Panc1 (cell line): Measurements from ENCODE around the gene RAP1GDS1. TPM values are rescaled to one million over a fixed set of nuclear protein-coding genes. Genes with fewer than 3 reads are reported as not detected.

Experiments used
- ATAC-seq: fragments of 200-7000 bp; cut with Tn5 transposase; 2 replicates; pipeline ENCODE4 v1.9.1; 2020; ENCODE audit warnings: mild to moderate bottlenecking, moderate library complexity
- BruUV-seq: library from RNA; stranded (reverse); fragments of 400-500 nt; replicated peaks from 2 replicates; lab custom pipeline; 2021; lab: Mats Ljungman, UMichigan
- CTCF ChIA-PET: fragments of 300-600 bp; sonication (Branson Sonifier 250); formaldehyde crosslinking; loops from one replicate; lab custom pipeline; 2022; ENCODE audit warnings: antibody characterized with exemption; lab: Charles Lee
- POLR2A ChIA-PET: fragments of 300-600 bp; sonication (Branson Sonifier 250); formaldehyde crosslinking; loops from one replicate; lab custom pipeline; 2022; ENCODE audit warnings: antibody characterized with exemption; lab: Charles Lee
- DNase-seq: peaks from one replicate; pipeline ENCODE4 v3.0.0-alpha.2; 2010; ENCODE audit warnings: low read depth, low spot score
- H3K27ac ChIP-seq: 2 replicates; pipeline ENCODE4 v1.5.1; 2011; ENCODE audit warnings: mild to moderate bottlenecking, low read length, inconsistent platforms
- H3K27me3 ChIP-seq: fragments of 200-500 bp; sonication (Bioruptor generic); 2 replicates; pipeline ENCODE4 v1.6.0; 2014; ENCODE audit warnings: low read length, inconsistent platforms; ENCODE audit not compliant: control insufficient read depth, insufficient read depth
- H3K36me3 ChIP-seq: fragments of 200-500 bp; sonication (Bioruptor generic); 2 replicates; pipeline ENCODE4 v1.5.1; 2014; ENCODE audit warnings: inconsistent platforms, mild to moderate bottlenecking, low read length, moderate library complexity; ENCODE audit not compliant: control insufficient read depth, insufficient read depth
- H3K4me1 ChIP-seq: 2 replicates; pipeline ENCODE4 v1.5.1; 2011; ENCODE audit warnings: inconsistent platforms, mild to moderate bottlenecking, low read length, moderate library complexity; ENCODE audit not compliant: control insufficient read depth, insufficient read depth
- H3K4me3 ChIP-seq, 2 experiments: 2 replicates each; pipeline ENCODE4 v1.5.1; 2011 to 2012; ENCODE audit warnings: low read depth in 2 of 2, low read length in 2 of 2, mild to moderate bottlenecking in 2 of 2, inconsistent platforms in 1 of 2, moderate library complexity in 1 of 2
- H3K9me3 ChIP-seq: fragments of 200-500 bp; sonication (Bioruptor generic); 2 replicates; pipeline ENCODE4 v1.5.1; 2014; ENCODE audit warnings: low read depth, mild to moderate bottlenecking, inconsistent platforms, low read length, moderate library complexity; ENCODE audit not compliant: control insufficient read depth, insufficient read depth
- POLR2AphosphoS5 ChIP-seq: IDR thresholded peaks from 2 replicates; pipeline ENCODE4 v1.6.1; 2012; ENCODE audit warnings: mild to moderate bottlenecking, low read depth, low read length, moderate library complexity
- REST ChIP-seq, 2 experiments: IDR thresholded peaks; 2 replicates each; pipeline ENCODE4 v1.6.1; 2011 to 2012; ENCODE audit warnings: low read depth in 2 of 2, control low read depth in 1 of 2, low read length in 1 of 2, mild to moderate bottlenecking in 1 of 2, moderate library complexity in 1 of 2; ENCODE audit not compliant: insufficient read depth in 1 of 2
- SIN3A ChIP-seq: IDR thresholded peaks from 2 replicates; pipeline ENCODE4 v1.6.1; 2012; ENCODE audit warnings: low read depth, mild to moderate bottlenecking, low read length, moderate library complexity, borderline replicate concordance; ENCODE audit not compliant: insufficient read depth
- TCF7L2 ChIP-seq: IDR thresholded peaks from 2 replicates; pipeline ENCODE4 v1.6.1; 2011; ENCODE audit warnings: mild to moderate bottlenecking, low read depth, low read length, inconsistent platforms
- in situ Hi-C: cut with HindIII; loops from 2 replicates; pipeline ENCODE4 v1.10.0; 2016; ENCODE audit warnings: low sequenced_read_pairs, low pct_unique_long_range_greater_than_20kb
- intact Hi-C: fragments of 100-400 bp; cut with micrococcal nuclease; formaldehyde crosslinking; loops from one replicate; pipeline ENCODE4 v1.10.0; 2022; ENCODE audit not compliant: unreplicated experiment
- total RNA-seq: library from RNA; stranded (reverse); gene quantifications from one replicate; pipeline ENCODE4 v1.2.1, GENCODE V29; 2021; ENCODE audit not compliant: unreplicated experiment
- TF ChIP-seq, protein P1 (sequence below): fragments of 450-650 bp; IDR thresholded peaks from 2 replicates; pipeline ENCODE4 v1.5.1; 2017; ENCODE audit warnings: mild to moderate bottlenecking

Gene RAP1GDS1
- total RNA-seq, 1 experiment from 2014 or later, result 39.7 TPM

GRCh38 chr4:98226396-98226795 is 34.8 kb upstream of the RAP1GDS1 start:
- DNase-seq (no peak), ATAC-seq (no peak)
- no TSS peak for BruUV-seq
- in situ Hi-C loops, result no loop called here
- TF ChIP-seq, protein P1, sequence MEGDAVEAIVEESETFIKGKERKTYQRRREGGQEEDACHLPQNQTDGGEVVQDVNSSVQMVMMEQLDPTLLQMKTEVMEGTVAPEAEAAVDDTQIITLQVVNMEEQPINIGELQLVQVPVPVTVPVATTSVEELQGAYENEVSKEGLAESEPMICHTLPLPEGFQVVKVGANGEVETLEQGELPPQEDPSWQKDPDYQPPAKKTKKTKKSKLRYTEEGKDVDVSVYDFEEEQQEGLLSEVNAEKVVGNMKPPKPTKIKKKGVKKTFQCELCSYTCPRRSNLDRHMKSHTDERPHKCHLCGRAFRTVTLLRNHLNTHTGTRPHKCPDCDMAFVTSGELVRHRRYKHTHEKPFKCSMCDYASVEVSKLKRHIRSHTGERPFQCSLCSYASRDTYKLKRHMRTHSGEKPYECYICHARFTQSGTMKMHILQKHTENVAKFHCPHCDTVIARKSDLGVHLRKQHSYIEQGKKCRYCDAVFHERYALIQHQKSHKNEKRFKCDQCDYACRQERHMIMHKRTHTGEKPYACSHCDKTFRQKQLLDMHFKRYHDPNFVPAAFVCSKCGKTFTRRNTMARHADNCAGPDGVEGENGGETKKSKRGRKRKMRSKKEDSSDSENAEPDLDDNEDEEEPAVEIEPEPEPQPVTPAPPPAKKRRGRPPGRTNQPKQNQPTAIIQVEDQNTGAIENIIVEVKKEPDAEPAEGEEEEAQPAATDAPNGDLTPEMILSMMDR, result no peak
- TF ChIP-seq TCF7L2, result no peak
- no peak for TF ChIP-seq REST (IDR thresholded peaks at IDR 0.05; ENCODE audit: insufficient read depth in 1 of 2, low read depth in 2 of 2, low read length in 1 of 2)
- TF ChIP-seq POLR2AphosphoS5, result no peak
- no peak for TF ChIP-seq SIN3A
- Histone ChIP-seq H3K27ac (no peak overlapping the region), H3K4me3 (no peak overlapping the region), H3K36me3 (no peaks in the 10 kb centered on the region), H3K27me3 (no peaks in the 10 kb centered on the region), H3K4me1 (no peaks in the 10 kb centered on the region), H3K9me3 (no peaks in the 10 kb centered on the region)
- CTCF ChIA-PET, result no interaction called here
- POLR2A ChIA-PET, result no interaction called here
- intact Hi-C loops, result no loop called here

- no peaks in the 10 kb centered on the region for H3K4me1 ChIP-seq
- no TSS peak for BruUV-seq
- H3K4me3 ChIP-seq, result no peak overlapping the region
- H3K27me3 ChIP-seq, result no peaks in the 10 kb centered on the region
- no peaks in the 10 kb centered on the region for H3K9me3 ChIP-seq
- H3K36me3 ChIP-seq, result no peaks in the 10 kb centered on the region
- TF ChIP-seq, protein P1, result no peak
- TF ChIP-seq TCF7L2, result no peak
- in situ Hi-C loops, result no loop called here
- H3K27ac ChIP-seq, result no peak overlapping the region
- intact Hi-C loops, result no loop called here
- ChIA-PET POLR2A (no interaction called here), CTCF (no interaction called here)
- ATAC-seq (no peak), DNase-seq (no peak)
These were observed 30.2 kb upstream of the RAP1GDS1 start for GRCh38 chr4:98230961-98231360.

- ATAC-seq, result no peak
- no peak for TF ChIP-seq POLR2AphosphoS5
- TF ChIP-seq, protein P1, result no peak
- Histone ChIP-seq H3K4me3 (no peak overlapping the region), H3K27ac (no peak overlapping the region), H3K9me3 (no peaks in the 10 kb centered on the region), H3K27me3 (no peaks in the 10 kb centered on the region), H3K4me1 (no peaks in the 10 kb centered on the region), H3K36me3 (no peaks in the 10 kb centered on the region)
- no TSS peak for BruUV-seq
- in situ Hi-C loops (no loop called here), intact Hi-C loops (no loop called here)
- ChIA-PET POLR2A (no interaction called here), CTCF (no interaction called here)
- DNase-seq, result no peak
These were observed 29.0 kb upstream of the RAP1GDS1 start for GRCh38 chr4:98232202-98232601.
